Mucosa of rectum (tissue), 2 donors: Measurements from ENCODE around the gene SMIM44.
A peak's percentile ranks its signal among the peaks of the same experiment; 100 is the strongest.

ENCODE experiments used
- H3K27ac ChIP-seq, 2 donors: one replicate each; pipeline ENCODE4 v1.7.0; 2013; ENCODE audit warnings: inconsistent platforms in 2 of 2, low read depth in 2 of 2, low read length in 2 of 2
- H3K27me3 ChIP-seq, 2 donors: one replicate each; pipeline ENCODE4 v1.7.0; 2013; ENCODE audit warnings: low read length in 2 of 2; ENCODE audit not compliant: control insufficient read depth in 2 of 2, insufficient read depth in 2 of 2
- H3K36me3 ChIP-seq, 2 donors: one replicate each; pipeline ENCODE4 v1.7.0; 2013; ENCODE audit warnings: low read length in 2 of 2; ENCODE audit not compliant: control insufficient read depth in 2 of 2, insufficient read depth in 2 of 2
- H3K4me1 ChIP-seq, 2 donors: one replicate each; pipeline ENCODE4 v1.7.0; 2013; ENCODE audit warnings: low read length in 2 of 2, mild to moderate bottlenecking in 1 of 2; ENCODE audit not compliant: control insufficient read depth in 2 of 2, insufficient read depth in 2 of 2
- H3K4me3 ChIP-seq, 2 donors: one replicate each; pipeline ENCODE4 v1.7.0; 2013; ENCODE audit warnings: low read length in 2 of 2
- H3K9ac ChIP-seq, 2 donors: one replicate each; pipeline ENCODE4 v1.7.0; 2013; ENCODE audit warnings: low read length in 2 of 2, low read depth in 1 of 2, mild to moderate bottlenecking in 1 of 2
- H3K9me3 ChIP-seq, 2 donors: one replicate each; pipeline ENCODE4 v1.7.0; 2013; ENCODE audit warnings: low read length in 2 of 2; ENCODE audit not compliant: control insufficient read depth in 2 of 2
- donor health status: healthy.
- donor health status: Normal muscosa, but diverticular disease.

The SMIM44 gene

DNA sequence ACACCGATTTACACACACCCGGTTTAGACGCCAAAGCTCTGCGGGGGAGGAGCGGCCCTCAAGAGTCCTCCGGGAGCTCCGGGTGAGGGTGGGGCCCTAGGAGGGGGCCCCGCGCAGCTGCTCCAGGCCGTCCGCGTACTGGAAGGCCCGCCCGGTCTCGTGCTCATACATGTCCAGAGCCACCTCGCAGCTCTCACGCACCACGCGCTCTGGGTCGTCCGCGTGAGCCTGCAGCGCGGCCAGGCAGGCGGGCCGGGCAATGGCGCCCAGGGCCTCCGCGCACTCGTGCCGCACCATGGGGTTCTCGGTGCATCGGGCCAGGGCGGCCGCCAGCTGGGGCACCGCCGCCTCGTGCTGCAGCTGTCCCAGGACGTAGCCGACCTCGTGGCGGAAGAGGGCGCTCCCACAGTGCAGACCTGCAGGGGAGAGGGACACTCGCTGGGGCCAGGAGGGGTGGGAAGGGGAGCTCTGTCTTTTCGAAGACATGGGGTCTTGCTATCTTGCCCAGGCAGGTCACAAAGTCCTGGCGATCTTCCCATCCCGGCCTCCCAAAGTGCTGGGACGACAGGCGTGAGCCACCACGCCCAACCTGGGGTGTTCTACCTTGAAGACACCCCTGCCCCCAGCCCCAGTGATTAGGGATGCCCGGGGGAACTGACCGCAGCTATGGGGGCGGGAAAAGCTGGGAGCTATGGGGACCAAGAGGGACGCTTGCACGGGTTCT lies 8.3 kb upstream of the SMIM44 start:
- Histone ChIP-seq H3K36me3 (peaks cover 13 to 29% of the 10 kb centered on the region in 2 donors), H3K4me3 (no peak overlapping the region), H3K27me3 (no peaks in the 10 kb centered on the region), H3K27ac (no peak overlapping the region), H3K4me1 (no peaks in the 10 kb centered on the region), H3K9ac (no peak overlapping the region), H3K9me3 (no peaks in the 10 kb centered on the region)

DNA sequence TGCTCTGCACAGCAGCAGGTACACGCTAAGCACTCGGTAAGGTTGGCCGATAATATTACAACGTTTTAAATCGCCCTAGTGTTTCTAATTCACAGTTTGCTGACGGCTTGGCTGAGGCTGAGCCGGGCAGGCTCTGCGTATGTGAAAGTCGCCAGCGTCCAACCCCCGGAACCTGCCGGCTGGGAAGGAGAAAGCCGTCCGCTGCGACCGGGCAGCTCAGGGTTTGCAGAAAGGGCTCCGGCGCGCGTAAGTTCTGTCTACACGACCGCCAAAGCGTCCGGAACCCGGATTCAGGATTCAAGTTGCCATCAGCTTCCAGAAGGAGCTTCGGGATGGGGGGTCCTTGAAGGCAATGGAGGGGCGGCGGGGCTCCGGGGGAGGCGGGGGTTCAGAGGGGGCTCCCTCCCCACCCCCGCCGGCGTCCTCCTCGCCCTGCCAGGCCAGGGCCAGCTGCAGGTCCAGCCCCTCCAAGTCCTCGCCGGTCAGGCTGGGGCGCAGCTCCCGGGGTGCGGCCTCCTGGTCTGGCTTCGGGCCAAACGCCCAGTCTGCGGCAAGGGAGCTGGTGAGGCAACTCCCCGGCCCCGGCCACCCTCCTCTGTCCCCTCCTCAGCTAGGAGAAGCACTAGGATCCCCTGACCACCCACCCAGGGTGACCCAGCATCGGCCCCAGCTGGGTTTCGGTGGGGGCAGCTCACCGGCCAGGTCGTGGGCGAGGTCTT lies 575 bp downstream of the SMIM44 start:
- Histone ChIP-seq H3K27me3 (no peaks in the 10 kb centered on the region), H3K9ac (peak overlapping the region; percentile 60 to 82), H3K36me3 (no peaks in the 10 kb centered on the region), H3K9me3 (no peaks in the 10 kb centered on the region), H3K4me3 (peak overlapping the region; percentile 58 to 61), H3K27ac (peak overlapping the region; percentile 63 to 79), H3K4me1 (peaks cover 4 to 13% of the 10 kb centered on the region in 2 donors)

DNA sequence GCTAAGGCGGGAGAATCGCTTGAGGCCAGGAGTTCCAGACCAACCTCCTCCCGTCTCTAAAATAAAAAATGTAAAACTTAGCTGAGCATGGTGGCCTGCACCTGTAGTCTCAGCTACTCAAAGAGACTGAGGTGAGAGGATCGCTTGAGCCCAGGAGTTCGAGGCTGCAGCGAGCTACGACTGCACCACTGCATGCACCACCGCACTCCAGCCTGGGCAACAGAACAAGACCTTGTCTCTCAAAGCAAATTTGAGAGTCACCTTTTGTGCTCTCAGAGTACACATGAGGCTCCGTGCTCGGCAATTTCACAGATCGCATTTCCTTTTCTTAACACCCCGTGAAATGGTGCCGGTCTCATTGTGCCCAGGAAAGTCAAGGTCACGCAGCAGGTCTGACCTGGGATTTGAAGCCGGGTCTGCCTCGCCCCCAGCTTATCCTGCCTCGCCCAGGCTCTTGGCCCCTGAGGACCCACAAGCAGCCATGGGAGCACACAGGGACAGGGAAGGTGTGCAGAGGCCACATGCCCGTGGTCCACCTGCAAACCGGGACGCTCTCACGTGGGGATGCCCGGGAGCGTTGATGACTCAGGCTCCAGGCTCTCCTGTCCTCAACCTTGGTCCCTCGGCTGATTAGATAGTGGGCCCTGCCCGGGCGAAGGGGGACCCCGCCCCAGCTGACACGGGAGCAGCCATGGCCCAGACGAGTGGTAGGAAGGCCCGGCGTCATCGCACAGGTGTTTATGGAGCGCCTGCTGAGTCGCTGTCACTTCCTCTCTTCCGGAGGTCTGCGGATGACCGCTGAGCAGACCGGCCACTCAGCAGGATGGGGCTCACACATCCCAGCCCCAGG lies 1.8 kb downstream of the SMIM44 start:
- no peaks in the 10 kb centered on the region for H3K36me3 ChIP-seq
- no peaks in the 10 kb centered on the region for H3K27me3 ChIP-seq
- H3K27ac ChIP-seq = no peak overlapping the region
- H3K9ac ChIP-seq = no peak overlapping the region
- H3K4me3 ChIP-seq = no peak overlapping the region
- peaks cover 4 to 13% of the 10 kb centered on the region in 2 donors for H3K4me1 ChIP-seq
- no peaks in the 10 kb centered on the region for H3K9me3 ChIP-seq

DNA sequence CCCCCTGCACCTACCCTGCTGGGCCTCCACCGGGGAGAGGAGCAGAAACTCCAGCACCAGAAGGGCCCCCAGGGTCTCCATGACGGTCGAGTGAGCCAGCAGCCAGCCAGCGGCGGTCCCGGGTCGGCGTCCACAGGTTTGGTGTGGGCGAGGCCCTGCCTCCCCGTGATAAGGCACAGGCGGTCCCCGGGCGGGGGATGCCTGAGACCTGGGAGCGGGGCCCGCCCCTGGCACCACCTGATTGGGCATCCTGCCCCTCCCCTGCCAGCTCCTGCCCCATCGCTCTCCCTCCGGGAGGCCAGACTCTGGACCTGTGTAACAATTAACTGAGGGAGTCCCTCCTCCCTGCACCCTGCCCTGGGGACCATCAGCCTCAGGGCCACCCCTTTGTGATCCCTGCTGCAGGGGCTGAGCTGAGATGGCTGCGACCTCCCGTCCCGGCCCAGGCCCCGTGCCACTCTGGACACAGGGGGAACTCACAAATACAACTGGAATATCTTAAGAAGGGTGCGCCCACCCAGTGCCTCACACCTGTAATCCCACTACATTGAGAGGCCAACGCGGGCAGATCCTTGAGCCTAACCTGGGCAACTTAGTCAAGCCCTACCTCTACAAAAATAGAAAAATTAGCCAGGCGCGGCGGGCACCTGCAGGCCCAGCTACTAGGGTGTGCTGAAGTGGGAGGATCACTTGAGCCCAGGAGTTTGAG lies 2.7 kb downstream of the SMIM44 start, which contains the start of gene SMIM24:
Gene SMIM24, minus strand, starts transcription at position 143 of the 709 bp plus-strand sequence. Its CDS starts 62 bp downstream, at position 81.
- Histone ChIP-seq H3K4me1 (peaks cover 4 to 13% of the 10 kb centered on the region in 2 donors), H3K9me3 (no peaks in the 10 kb centered on the region), H3K9ac (peak within 1 kb of the TSS in 1 of 2 donors; percentile 54), H3K27ac (peak within 1 kb of the TSS; percentile 16 to 43), H3K4me3 (peak within 1 kb of the TSS in 1 of 2 donors; percentile 36), H3K27me3 (no peaks in the 10 kb centered on the region), H3K36me3 (no peaks in the 10 kb centered on the region)

DNA sequence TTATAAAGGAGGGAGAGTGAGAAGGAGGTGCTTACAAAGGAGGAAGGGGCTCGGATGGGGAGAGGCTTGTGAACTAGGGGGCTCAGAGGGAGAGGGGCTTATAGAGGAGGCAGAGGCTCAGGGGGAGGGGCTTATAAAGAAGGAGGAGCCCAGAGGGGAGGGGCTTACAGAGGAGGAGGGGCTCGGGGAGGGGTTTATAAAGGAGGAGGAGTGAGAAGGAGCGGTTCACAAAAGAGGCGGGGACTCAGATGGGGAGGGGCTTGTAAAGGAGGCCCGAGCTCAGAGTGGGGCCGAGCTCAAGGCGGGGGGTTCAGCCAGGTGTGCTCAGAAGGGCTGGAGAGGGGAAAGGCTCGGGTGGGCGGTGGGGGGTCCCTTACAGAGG lies 3.4 kb downstream of the SMIM44 start:
- H3K9me3 ChIP-seq = no peaks in the 10 kb centered on the region
- no peaks in the 10 kb centered on the region for H3K36me3 ChIP-seq
- H3K27ac ChIP-seq = peak overlapping the region; percentile 16 to 43
- H3K4me3 ChIP-seq = peak overlapping the region in 1 of 2 donors; percentile 36
- H3K9ac ChIP-seq = peak overlapping the region in 1 of 2 donors; percentile 54
- H3K27me3 ChIP-seq = no peaks in the 10 kb centered on the region
- H3K4me1 ChIP-seq = peaks cover 5 to 13% of the 10 kb centered on the region in 2 donors

DNA sequence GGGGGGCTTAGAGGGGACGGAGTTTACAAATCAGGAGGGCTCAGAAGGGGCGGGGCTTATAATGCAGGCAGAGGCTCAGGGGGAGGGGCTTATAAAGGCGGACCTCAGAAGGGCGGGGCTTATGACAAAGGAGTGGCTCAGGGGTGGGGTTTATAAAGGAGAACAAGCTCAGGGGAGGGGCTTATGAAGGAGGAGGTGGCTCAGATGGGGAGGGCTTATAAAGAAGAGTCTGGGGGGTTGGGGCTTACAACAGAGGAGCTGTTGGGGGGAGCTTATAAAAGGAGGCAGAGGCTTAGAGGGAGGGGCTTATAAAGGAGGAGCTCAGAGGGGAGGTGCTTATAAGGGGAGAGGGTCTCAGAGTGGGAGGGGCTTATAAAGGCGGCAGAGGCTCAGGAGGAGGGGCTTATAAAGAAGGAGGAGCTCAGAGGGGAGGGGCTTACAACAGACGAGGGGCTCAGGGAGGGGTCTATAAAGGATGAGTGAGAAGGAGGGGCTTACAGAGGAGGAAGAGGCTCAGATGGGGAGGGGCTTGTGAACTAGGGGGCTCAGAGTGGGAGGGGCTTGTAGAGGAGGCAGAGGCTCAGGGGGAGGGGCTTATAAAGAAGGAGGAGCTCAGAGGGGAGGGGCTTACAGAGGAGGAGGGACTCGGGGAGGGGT lies 3.9 kb downstream of the SMIM44 start:
- Histone ChIP-seq H3K4me3 (no peak overlapping the region), H3K36me3 (no peaks in the 10 kb centered on the region), H3K9me3 (no peaks in the 10 kb centered on the region), H3K27ac (no peak overlapping the region), H3K9ac (no peak overlapping the region), H3K4me1 (peaks cover 10 to 18% of the 10 kb centered on the region in 2 donors), H3K27me3 (no peaks in the 10 kb centered on the region)

DNA sequence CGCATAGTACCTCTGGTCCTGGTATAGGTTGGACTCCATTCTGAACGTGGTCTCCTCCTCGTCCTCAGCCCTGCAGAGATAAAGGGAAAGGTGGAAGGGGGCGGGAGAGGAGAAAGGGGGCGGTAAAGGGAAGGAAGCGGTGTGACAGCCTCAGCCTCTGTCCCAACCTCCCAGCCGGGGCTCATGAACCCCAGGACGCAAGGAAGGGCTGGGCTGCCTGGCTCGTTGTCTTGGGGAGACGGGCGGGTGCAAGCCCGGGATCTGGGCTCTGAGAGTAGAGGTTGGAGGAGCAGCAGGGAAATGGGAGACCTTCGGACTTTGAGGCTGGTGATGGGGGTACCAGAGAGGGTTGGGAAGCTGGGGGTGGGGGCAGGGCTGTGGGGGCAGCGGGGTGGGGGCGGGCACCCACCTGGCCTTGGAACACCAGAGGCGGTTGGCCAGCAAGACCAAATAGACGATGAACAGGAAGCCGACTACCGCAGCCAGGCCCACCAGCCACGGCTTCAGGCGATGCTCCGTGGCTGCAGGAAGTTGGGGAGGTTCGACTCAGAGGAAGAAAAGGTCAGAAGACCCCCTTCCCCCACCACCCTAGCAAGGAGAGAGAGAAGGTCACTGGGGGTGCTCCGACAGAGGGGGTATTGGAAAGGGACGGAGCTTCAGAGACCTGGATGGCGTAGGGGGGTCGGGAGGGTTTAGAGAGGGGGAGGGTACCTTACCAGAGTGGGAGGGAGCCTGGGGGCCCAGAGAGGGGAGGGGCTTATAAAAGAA lies 4.6 kb downstream of the SMIM44 start:
- no peaks in the 10 kb centered on the region for H3K27me3 ChIP-seq
- no peaks in the 10 kb centered on the region for H3K9me3 ChIP-seq
- no peaks in the 10 kb centered on the region for H3K36me3 ChIP-seq
- H3K27ac ChIP-seq = no peak overlapping the region
- no peak overlapping the region for H3K9ac ChIP-seq
- no peak overlapping the region for H3K4me3 ChIP-seq
- peaks cover 17 to 18% of the 10 kb centered on the region in 2 donors for H3K4me1 ChIP-seq

DNA sequence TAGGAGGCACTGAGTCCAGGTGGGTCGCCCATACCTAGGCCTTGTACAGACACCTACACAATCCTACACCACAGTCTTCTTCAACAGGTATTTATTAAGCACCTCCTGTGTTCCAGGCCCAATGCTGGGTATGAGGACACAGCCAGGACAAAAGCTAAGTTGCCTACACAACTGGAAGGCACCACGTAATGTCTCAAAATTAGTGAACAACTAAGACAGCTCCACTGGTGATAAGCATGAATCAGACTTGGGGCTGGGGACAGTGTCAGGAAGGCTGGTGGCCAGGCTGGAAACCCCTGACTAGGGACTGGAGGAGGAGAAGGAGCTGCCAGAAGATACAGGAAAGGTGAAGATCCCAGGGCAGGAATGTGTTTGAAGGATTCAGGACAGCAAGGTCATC lies 5.3 kb downstream of the SMIM44 start:
- Histone ChIP-seq H3K36me3 (no peaks in the 10 kb centered on the region), H3K27me3 (no peaks in the 10 kb centered on the region), H3K9ac (no peak overlapping the region), H3K4me3 (no peak overlapping the region), H3K4me1 (peaks cover 17 to 18% of the 10 kb centered on the region in 2 donors), H3K9me3 (no peaks in the 10 kb centered on the region), H3K27ac (no peak overlapping the region)

DNA sequence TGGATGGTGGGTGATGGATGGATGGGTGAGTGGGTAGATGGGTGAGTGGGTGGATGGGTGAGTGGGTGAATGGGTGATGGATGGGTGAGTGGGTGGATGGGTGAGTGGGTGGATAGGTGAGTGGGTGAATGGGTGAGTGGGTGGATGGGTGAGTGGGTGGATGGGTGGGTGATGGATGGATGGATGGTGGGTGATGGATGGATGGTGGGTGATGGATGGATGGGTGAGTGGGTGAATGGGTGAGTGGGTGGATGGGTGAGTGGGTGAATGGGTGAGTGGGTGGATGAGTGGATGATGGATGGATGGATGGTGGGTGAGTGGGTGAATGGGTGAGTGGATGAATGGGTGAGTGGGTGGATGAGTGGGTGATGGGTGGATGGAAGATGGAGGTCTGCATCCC lies 5.7 kb downstream of the SMIM44 start:
- Histone ChIP-seq H3K9ac (no peak overlapping the region), H3K27me3 (no peaks in the 10 kb centered on the region), H3K4me3 (no peak overlapping the region)

More for the DNA sequence above, 5.7 kb downstream of the SMIM44 start:
- Histone ChIP-seq H3K36me3 (no peaks in the 10 kb centered on the region), H3K27ac (no peak overlapping the region), H3K9me3 (no peaks in the 10 kb centered on the region), H3K4me1 (peaks cover 17 to 18% of the 10 kb centered on the region in 2 donors)
